T-cell (primary cell): ENCODE results near the gene GMEB1. TPM values are rescaled to one million over a fixed set of nuclear protein-coding genes. Genes with fewer than 3 reads are reported as not detected.
A peak's percentile ranks its signal among the peaks of the same experiment; 100 is the strongest.
"Not testable (repeated sequence)": the region's sequence is repeated elsewhere in the genome, so short reads cannot be mapped to it uniquely, and the experiment has no call there.

Experiments
- ATAC-seq, 4 experiments: fragments of 200-7000 bp in 3 of 4; fragments of 150-1000 bp in 1 of 4; cut with Tn5 transposase; replicated peaks in 1 of 4; 1 replicate in 3 of 4; 2 replicates in 1 of 4; pipeline ENCODE4 v1.10.0; 2021; ENCODE audit warnings: moderate library complexity in 3 of 4, mild to moderate bottlenecking in 2 of 4, moderate number of reproducible peaks in 1 of 4
- CTCF ChIA-PET, 2 donors: fragments of 300-600 bp; sonication (Branson Sonifier 250); formaldehyde crosslinking; loops; one replicate each; lab custom pipeline; 2022; ENCODE audit warnings: antibody characterized with exemption in 2 of 2; lab: Charles Lee
- POLR2A ChIA-PET, 2 donors: fragments of 300-600 bp; sonication (Branson Sonifier 250); formaldehyde crosslinking; loops; one replicate each; lab custom pipeline; 2022; ENCODE audit warnings: antibody characterized with exemption in 2 of 2; lab: Charles Lee
- DNase-seq, 35 experiments: peaks; one replicate each; pipeline versions ENCODE4 v3.0.0 to v3.0.0-alpha.2; 2013 to 2023
- H3K27ac ChIP-seq: one replicate; pipeline ENCODE4 v1.5.1; 2013; ENCODE audit warnings: low read length
- H3K27me3 ChIP-seq, 2 experiments: replicated peaks in 1 of 2; 1 replicate in 1 of 2; 2 replicates in 1 of 2; pipeline versions ENCODE4 v1.6.1 to v1.7.0; 2013; ENCODE audit warnings: low read length in 1 of 2, mixed read lengths in 1 of 2; ENCODE audit not compliant: control insufficient read depth in 2 of 2, insufficient read depth in 2 of 2; ENCODE audit errors: extremely low read depth in 1 of 2
- H3K36me3 ChIP-seq, 2 donors: 1 replicate in 1 of 2; 2 replicates in 1 of 2; pipeline versions ENCODE4 v1.6.1 to v1.7.0; 2013; ENCODE audit warnings: low read length in 1 of 2; ENCODE audit not compliant: control insufficient read depth in 2 of 2, insufficient read depth in 1 of 2; ENCODE audit errors: extremely low read depth in 1 of 2
- H3K4me1 ChIP-seq, 2 experiments: 1 replicate in 1 of 2; 2 replicates in 1 of 2; pipeline versions ENCODE4 v1.6.1 to v1.7.0; 2013; ENCODE audit warnings: low read length in 2 of 2, mixed read lengths in 1 of 2; ENCODE audit not compliant: insufficient read depth in 2 of 2, control insufficient read depth in 1 of 2; ENCODE audit errors: extremely low read depth in 1 of 2
- H3K4me3 ChIP-seq, 2 donors: 1 replicate in 1 of 2; 2 replicates in 1 of 2; pipeline versions ENCODE4 v1.5.1 to v1.7.0; 2013; ENCODE audit warnings: mild to moderate bottlenecking in 2 of 2, low read length in 1 of 2, moderate library complexity in 1 of 2; ENCODE audit not compliant: control insufficient read depth in 1 of 2; ENCODE audit errors: extremely low read depth in 1 of 2
- H3K9me3 ChIP-seq: 2 replicates; pipeline ENCODE4 v1.7.0; 2013
- H3K27ac Mint-ChIP-seq, 2 donors: one replicate each; pipeline ENCODE4 v1.8.0; 2020 to 2021; ENCODE audit warnings: mild to moderate bottlenecking in 2 of 2, mixed read lengths in 2 of 2
- H3K27me3 Mint-ChIP-seq, 2 donors: one replicate each; pipeline ENCODE4 v1.8.0; 2021 to 2022; ENCODE audit warnings: mixed read lengths in 2 of 2
- H3K36me3 Mint-ChIP-seq: one replicate; pipeline ENCODE4 v1.8.0; 2021; ENCODE audit warnings: mixed read lengths
- H3K4me1 Mint-ChIP-seq, 3 donors: one replicate each; pipeline ENCODE4 v1.8.0; 2020 to 2022; ENCODE audit warnings: mixed read lengths in 3 of 3, mild to moderate bottlenecking in 1 of 3
- H3K4me3 Mint-ChIP-seq, 3 donors: one replicate each; pipeline ENCODE4 v1.8.0; 2020 to 2022; ENCODE audit warnings: mild to moderate bottlenecking in 3 of 3, mixed read lengths in 3 of 3, moderate library complexity in 3 of 3
- H3K9me3 Mint-ChIP-seq, 3 donors: one replicate each; pipeline ENCODE4 v1.8.0; 2020 to 2022; ENCODE audit warnings: mixed read lengths in 3 of 3
- WGBS: methylation state at CpG from one replicate; pipeline ENCODE4 v1.1.5; 2013; ENCODE audit warnings: missing lambda C conversion rate; ENCODE audit not compliant: insufficient coverage; 5-methylcytosine and 5-hydroxymethylcytosine counted together
- total RNA-seq, 35 experiments: library from RNA in 6 of 35; stranded (reverse) in 6 of 35; fragments of 120-200 nt in 1 of 35; gene quantifications; one replicate each; pipeline versions ENCODE4 v1.2.1 to v1.2.4 and lab custom pipeline; 2013 to 2026

The GMEB1 gene
- total RNA-seq, 5 donors from 2014 or later (not counting 1 experiment from before 2014, with no cell fraction given): 15.2 to 19.0 (median 18.4) TPM

- Mint-ChIP-seq H3K36me3 (no peaks in the 10 kb centered on the region), H3K27me3 (no peaks in the 10 kb centered on the region), H3K27ac (peak within 1 kb of the TSS; percentile 96 to 99), H3K4me1 (peaks cover 58% of the 10 kb centered on the region in 3 donors), H3K4me3 (peak within 1 kb of the TSS; percentile 94 to 100 (median 95)), H3K9me3 (no peaks in the 10 kb centered on the region)
- ChIA-PET POLR2A (interaction anchor here (0.6 to 2.5 kb wide), 31 partner anchors 9 to 1286 kb away, joined by 3 to 65 read pairs (median 6); partner anchors contain the start of genes YTHDF2 (in 2 of the 2), AHDC1 (in 1 of the 2), GMEB1 (in 1 of the 2) and SRSF4 (in 1 of the 2)), CTCF (interaction anchor here (0.6 to 3.3 kb wide), 19 partner anchors 11 to 1036 kb away, joined by 3 to 92 read pairs (median 4); partner anchors contain the start of genes GMEB1 (in 1 of the 2), MED18 (in 1 of the 2), SRSF4 (in 1 of the 2) and YTHDF2 (in 1 of the 2))
- Histone ChIP-seq H3K4me1 (peaks cover 28 to 34% of the 10 kb centered on the region in 2 experiments), H3K36me3 (no peaks in the 10 kb centered on the region), H3K27ac (peak within 1 kb of the TSS; percentile 95), H3K27me3 (no peaks in the 10 kb centered on the region), H3K9me3 (no peaks in the 10 kb centered on the region), H3K4me3 (peak within 1 kb of the TSS; percentile 88 to 92)
- peak; percentile 85 to 87 (median 86) for ATAC-seq
- 0% methylated on average over 40 of the region's 49 CpGs for WGBS
- DNase-seq: peak; percentile 83 to 98 (median 91)
Observed at GRCh38 chr1:28642847-28643635, 25.5 kb upstream of the GMEB1 start, which contains the start of gene TAF12. TSS of gene TAF12 (minus strand) at chr1:28643067. CDS start at chr1:28622081, 20,986 bp downstream.

- H3K36me3 ChIP-seq: no peaks in the 10 kb centered on the region
- no peaks in the 10 kb centered on the region for H3K9me3 ChIP-seq
- POLR2A ChIA-PET: interaction anchor here (0.5 to 2.5 kb wide), 5 partner anchors 23 to 887 kb away, joined by 3 to 65 read pairs (median 4); partner anchors contain the start of gene GMEB1 (in 1 of the 2)
- Mint-ChIP-seq H3K27ac (peak overlapping the region; percentile 96 to 99), H3K27me3 (no peaks in the 10 kb centered on the region), H3K4me1 (peaks cover 60 to 68% (median 68%) of the 10 kb centered on the region in 3 donors), H3K4me3 (peak overlapping the region; percentile 94 to 100 (median 95)), H3K9me3 (no peaks in the 10 kb centered on the region), H3K36me3 (no peaks in the 10 kb centered on the region)
- no peak overlapping the region for H3K4me3 ChIP-seq
- ATAC-seq (no peak), DNase-seq (no peak)
- no peaks in the 10 kb centered on the region for H3K27me3 ChIP-seq
- peaks cover 29 to 42% of the 10 kb centered on the region in 2 experiments for H3K4me1 ChIP-seq
- CTCF ChIA-PET: interaction anchor here in 1 of 2 donors (0.7 to 2.8 kb wide), 3 partner anchors 24 to 233 kb away, joined by 4 to 92 read pairs (median 33); partner anchors contain the start of genes GMEB1 and YTHDF2
- 89% methylated on average over 2 of the region's 3 CpGs for WGBS
- H3K27ac ChIP-seq: peak overlapping the region; percentile 95
Observed at GRCh38 chr1:28644494-28644893, 24.1 kb upstream of the GMEB1 start.

- ATAC-seq, H3K27me3 ChIP-seq, H3K4me3 Mint-ChIP-seq, H3K9me3 Mint-ChIP-seq, H3K27ac Mint-ChIP-seq, CTCF ChIA-PET, H3K27ac ChIP-seq, H3K27me3 Mint-ChIP-seq, H3K4me3 ChIP-seq, H3K36me3 ChIP-seq, DNase-seq, H3K36me3 Mint-ChIP-seq, H3K9me3 ChIP-seq: not testable (repeated sequence)
- peaks cover 28 to 43% of the 10 kb centered on the region in 2 experiments for H3K4me1 ChIP-seq
- POLR2A ChIA-PET: interaction anchor here in 1 of 2 donors (0.6 to 0.7 kb wide), 3 partner anchors 40 to 92 kb away, joined by 4 to 5 read pairs (median 5); partner anchors contain the start of gene YTHDF2
- peaks cover 52 to 62% (median 61%) of the 10 kb centered on the region in 3 donors for H3K4me1 Mint-ChIP-seq
- 91% methylated on average over 7 of the region's 11 CpGs for WGBS
Observed at GRCh38 chr1:28645406-28645805, 23.2 kb upstream of the GMEB1 start.

- no peaks in the 10 kb centered on the region for H3K9me3 Mint-ChIP-seq
- POLR2A ChIA-PET: interaction anchor here (0.5 to 0.7 kb wide), 6 partner anchors 23 to 240 kb away, joined by 3 to 15 read pairs (median 7); no protein-coding TSS in a partner anchor
- ATAC-seq: no peak
- Histone ChIP-seq H3K4me3 (no peak overlapping the region), H3K36me3 (no peaks in the 10 kb centered on the region), H3K27me3 (no peaks in the 10 kb centered on the region), H3K27ac (no peak overlapping the region), H3K9me3 (no peaks in the 10 kb centered on the region), H3K4me1 (peaks cover 24 to 37% of the 10 kb centered on the region in 2 experiments)
- H3K27me3 Mint-ChIP-seq: no peaks in the 10 kb centered on the region
- DNase-seq: no peak
- peak overlapping the region; percentile 66 to 81 for H3K27ac Mint-ChIP-seq
- peaks cover 46 to 55% (median 54%) of the 10 kb centered on the region in 3 donors for H3K4me1 Mint-ChIP-seq
- CTCF ChIA-PET: interaction anchor here (0.6 to 0.8 kb wide), 3 partner anchors 71 to 398 kb away, joined by 3 to 9 read pairs (median 3); no protein-coding TSS in a partner anchor
- no peak overlapping the region for H3K4me3 Mint-ChIP-seq
- no CpG with 5 or more reads among the region's 1 CpG for WGBS
- no peaks in the 10 kb centered on the region for H3K36me3 Mint-ChIP-seq
Observed at GRCh38 chr1:28646040-28646439, 22.5 kb upstream of the GMEB1 start.

GRCh38 chr1:28648008-28648473, 20.5 kb upstream of the GMEB1 start:
- CTCF ChIA-PET: interaction anchor here in 1 of 2 donors (0.7 to 1.5 kb wide), 3 partner anchors 20 to 88 kb away, joined by 3 to 10 read pairs (median 6); partner anchors contain the start of genes GMEB1 and YTHDF2
- WGBS: 0% methylated on average over 14 of the region's 18 CpGs
- H3K27me3 ChIP-seq: no peaks in the 10 kb centered on the region
- peak overlapping the region; percentile 69 to 89 (median 71) for H3K4me3 Mint-ChIP-seq
- no peaks in the 10 kb centered on the region for H3K36me3 Mint-ChIP-seq
- H3K27ac Mint-ChIP-seq: peak overlapping the region; percentile 100
- no peaks in the 10 kb centered on the region for H3K36me3 ChIP-seq
- no peaks in the 10 kb centered on the region for H3K9me3 Mint-ChIP-seq
- no peaks in the 10 kb centered on the region for H3K27me3 Mint-ChIP-seq
- POLR2A ChIA-PET: interaction anchor here (0.5 to 1.4 kb wide), 16 partner anchors 12 to 875 kb away, joined by 3 to 9 read pairs (median 4); partner anchors contain the start of genes ATP5IF1 (in 1 of the 2), GMEB1 (in 1 of the 2), SRSF4 (in 1 of the 2) and STX12 (in 1 of the 2)
- H3K4me1 Mint-ChIP-seq: peaks cover 30 to 38% (median 35%) of the 10 kb centered on the region in 3 donors
- peak overlapping the region; percentile 56 to 66 for H3K4me3 ChIP-seq
- H3K27ac ChIP-seq: peak overlapping the region; percentile 100
- ATAC-seq (peak; percentile 79 to 91 (median 88)), DNase-seq (peak; percentile 71 to 95 (median 90))
- peaks cover 17 to 31% of the 10 kb centered on the region in 2 experiments for H3K4me1 ChIP-seq
- no peaks in the 10 kb centered on the region for H3K9me3 ChIP-seq
